GM18861 (cell line): ENCODE data around the gene GNAO1.

ENCODE experiments used
- ATAC-seq: cut with Tn5 transposase; IDR thresholded peaks from one replicate; pipeline ENCODE4 v1.9.1; 2021; ENCODE audit not compliant: unreplicated experiment

The GNAO1 gene

DNA sequence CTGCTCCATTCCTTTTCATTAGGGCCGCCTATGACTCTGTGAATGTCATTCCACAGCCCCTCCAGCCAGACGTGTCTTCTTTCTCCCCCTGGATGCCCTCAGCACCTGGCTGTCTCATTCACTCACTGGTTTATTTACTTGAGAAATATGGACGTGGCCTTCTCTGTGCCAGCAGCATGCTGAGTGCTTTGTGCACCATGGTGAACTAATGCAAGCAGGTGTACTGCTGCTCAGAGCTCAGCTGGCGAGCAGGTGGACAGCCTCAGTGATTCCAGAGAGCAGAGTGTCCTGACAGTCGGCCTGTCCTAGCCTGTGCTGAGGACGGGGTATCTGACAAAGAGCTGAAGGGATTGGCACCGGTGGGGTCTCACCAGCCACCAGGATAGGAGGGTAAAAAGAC lies 96.7 kb downstream of the GNAO1 start:
- ATAC-seq, result no peak

GRCh38 chr16:56289416-56289815 lies 98.1 kb downstream of the GNAO1 start:
- ATAC-seq, result no peak

DNA sequence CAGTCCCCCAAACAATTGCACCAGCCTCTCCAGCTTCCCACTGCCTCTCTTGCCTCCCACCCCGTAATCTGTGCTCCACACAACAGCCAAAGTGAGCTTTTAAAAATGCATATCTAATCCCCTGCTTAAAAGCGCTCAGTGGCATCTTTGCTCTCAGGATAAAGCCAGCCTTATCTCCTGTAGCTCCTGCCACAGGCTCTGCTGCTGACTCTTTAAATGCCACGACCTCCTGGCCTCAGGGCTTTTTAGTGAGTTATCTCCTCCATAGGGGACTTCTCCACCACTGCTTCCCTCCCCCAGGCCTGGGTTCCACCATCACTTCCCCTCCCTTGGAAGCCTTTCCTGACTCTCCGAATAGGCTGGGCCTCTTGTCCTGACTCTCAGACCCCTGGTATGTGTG lies 98.6 kb downstream of the GNAO1 start:
- no peak for ATAC-seq

DNA sequence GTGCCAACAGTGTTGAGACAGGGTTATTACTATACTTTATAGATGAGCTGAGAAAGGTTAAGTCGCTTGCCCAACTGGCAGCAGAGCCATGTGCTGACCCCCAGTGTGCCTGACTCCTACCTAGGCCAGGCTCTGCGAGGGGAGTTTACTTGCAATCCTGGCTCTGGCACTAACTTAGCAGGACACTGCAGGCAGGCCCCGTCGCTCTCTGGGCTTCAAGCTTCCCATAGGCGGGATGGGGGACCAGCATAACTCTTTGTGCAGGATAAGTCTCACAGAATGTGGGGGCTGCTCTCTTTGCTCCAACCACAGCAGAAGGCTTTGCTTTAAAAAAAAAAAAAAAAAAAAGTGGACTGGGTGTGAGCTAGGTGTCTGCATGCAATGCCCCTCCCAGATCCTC lies 102.7 kb downstream of the GNAO1 start:
- ATAC-seq, result no peak

DNA sequence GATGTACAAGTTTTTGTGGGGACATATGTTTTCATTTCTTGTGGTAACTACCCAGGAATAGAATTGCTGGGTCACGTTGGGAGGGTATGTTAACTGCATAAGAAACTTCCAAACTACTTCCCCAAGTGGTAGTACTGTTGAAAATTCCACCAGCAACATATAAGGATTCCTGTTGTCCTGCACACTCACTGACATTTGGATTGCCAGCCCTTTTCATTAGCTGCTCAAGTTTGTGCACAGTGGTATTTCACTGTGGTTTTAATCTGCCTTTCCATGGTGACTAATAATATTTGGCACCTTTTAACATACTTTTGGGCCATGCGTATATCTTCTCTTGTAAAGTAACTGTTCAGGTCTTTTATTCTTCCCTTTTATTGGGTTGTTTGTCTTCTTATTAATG lies 103.3 kb downstream of the GNAO1 start:
- no peak for ATAC-seq

GRCh38 chr16:56295059-56295665 lies 103.9 kb downstream of the GNAO1 start:
- ATAC-seq, result no peak

GRCh38 chr16:56295739-56296527 lies 104.6 kb downstream of the GNAO1 start:
- no peak for ATAC-seq

GRCh38 chr16:56297684-56298083 lies 106.4 kb downstream of the GNAO1 start:
- no peak for ATAC-seq

DNA sequence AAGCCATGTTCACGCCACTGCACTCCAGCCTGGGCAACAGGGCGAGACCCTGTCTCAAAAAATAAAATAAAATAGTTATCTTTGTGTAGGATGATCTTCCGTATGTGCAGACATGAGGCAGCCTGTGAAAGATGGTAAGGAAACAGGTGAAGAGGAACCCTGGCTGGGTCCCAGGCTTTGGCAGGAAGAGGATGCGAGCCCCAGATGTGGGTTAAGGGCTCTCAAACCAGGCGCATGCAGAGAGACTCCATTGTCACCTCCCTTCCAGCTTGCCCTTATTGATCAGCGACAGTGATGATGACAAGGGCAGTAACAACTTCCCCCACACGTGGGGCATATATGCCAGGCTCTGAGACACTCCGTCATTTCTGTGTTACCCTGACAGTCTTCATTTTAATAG lies 106.8 kb downstream of the GNAO1 start:
- ATAC-seq, result no peak

DNA sequence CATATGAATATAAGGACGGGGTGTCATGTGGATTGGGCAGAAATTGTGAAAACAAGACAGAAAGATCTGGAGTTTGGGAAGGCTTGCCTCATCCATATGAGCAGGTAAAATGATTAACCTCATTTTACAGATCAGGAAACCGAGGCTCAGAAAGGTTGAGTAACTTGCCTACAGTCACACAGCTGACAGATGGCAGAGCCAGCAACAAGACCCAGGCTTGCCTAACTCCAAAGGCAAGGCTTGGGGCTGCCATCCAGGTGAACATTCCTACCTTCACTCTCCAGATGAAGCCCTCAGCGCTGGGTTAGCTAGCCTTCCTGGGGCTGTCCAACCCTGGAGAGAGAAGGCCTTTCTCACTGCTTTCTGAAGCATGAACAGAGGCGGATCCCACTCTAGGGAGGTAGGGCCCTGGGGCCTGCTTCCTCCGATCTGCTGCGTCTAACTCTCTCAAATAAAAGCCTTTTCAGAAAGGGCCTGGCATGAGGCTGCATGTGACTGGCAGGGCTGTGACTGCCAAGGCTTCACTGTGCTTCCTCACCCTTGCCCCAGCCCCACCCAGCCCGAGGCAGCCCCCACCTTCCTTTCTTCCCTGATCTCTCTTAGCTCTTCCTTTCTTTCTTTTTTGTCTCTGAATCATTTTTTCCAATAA lies 107.8 kb downstream of the GNAO1 start:
- ATAC-seq, result no peak

DNA sequence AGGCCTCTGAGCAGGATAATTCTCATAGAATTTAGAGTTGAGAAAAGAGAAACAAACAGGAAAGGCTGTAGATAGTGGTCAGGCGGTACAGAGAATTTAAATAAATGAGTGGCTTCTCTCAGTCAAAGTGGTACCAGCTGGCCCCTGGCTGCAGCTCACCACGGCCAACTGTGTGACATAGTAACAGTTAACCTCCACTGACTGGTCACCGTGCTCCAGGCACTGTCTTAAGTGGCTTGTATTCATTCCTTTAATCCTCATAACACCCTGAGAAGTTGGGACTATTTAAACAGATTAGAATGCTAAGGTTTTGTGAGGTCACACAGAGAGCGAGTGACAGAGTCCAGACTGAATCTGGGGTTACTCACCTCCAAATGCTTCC lies 108.9 kb downstream of the GNAO1 start:
- ATAC-seq, result no peak

- no peak for ATAC-seq
These were observed 109.9 kb downstream of the GNAO1 start for GRCh38 chr16:56300891-56301850.

- no peak for ATAC-seq
These were observed 111.2 kb downstream of the GNAO1 start for GRCh38 chr16:56302506-56302905.

GRCh38 chr16:56303066-56303715 lies 111.9 kb downstream of the GNAO1 start:
- ATAC-seq, result no peak

GRCh38 chr16:56303880-56304279 lies 112.6 kb downstream of the GNAO1 start:
- no peak for ATAC-seq

- ATAC-seq, result no peak
These were observed 114.8 kb downstream of the GNAO1 start for GRCh38 chr16:56305956-56306565.

DNA sequence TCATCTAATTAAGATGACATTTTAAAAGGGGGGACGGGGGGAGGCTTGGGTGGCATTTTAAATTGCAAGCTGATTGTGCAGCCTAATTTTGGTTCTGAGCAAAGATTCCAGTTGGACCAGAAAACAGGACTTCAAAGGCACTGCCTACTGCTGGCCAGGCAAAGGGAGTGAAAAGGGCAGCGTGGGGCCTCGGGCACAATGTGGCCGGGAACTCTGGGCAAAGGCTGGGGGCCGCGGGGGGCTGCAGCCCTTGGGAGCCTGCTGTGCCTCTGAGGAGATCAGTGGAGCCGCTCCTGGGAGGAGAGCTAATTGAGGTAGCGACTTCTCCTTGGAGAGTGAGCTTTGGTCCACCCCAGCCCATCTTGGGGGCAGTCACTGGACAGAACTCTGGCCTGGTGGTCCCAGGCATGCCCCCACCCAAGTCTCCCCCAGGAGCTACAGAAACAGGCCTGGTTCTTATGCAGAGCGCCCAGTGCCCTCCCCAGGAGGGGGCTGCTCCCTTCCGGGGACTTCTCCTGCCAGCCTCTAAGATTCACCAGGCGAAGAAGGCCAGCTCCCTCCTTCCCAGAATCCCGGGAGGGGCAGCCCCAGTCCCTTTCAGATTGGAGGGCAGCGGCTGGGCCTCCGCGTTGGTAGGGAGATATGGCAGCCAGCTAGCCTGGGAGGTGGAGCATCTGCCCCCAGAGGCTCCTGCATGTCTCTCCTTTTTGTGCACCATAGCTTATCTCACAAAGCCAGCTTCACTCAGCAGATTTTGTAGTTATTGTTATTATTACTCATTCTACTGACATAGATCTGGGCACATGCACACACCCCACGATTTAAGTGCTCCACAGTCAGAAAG lies 115.6 kb downstream of the GNAO1 start:
- no peak for ATAC-seq

- ATAC-seq, result no peak
These were observed 116.2 kb downstream of the GNAO1 start for GRCh38 chr16:56307534-56307873.

DNA sequence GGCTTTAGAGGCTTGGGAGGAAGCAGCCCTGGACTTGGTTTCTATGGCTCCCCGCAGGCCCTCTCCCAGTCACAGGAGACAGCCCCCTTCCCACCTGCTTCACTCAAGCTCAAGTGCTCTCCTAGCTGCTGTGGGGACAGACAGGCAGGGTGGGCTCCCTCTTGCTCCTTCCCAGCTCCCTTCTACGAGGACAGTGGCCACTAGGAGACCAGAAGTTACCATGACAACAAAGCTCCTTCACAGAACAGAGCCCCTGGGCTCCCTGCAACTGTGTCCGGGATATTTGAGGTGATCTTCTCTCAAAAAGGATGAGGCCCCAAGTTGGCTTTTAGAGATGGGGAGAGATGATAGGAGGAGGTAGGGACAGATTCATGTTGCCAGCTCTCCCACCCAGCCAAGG lies 117.7 kb downstream of the GNAO1 start:
- ATAC-seq, result no peak
